ENCODE data around the gene BLOC1S1. TPM values are rescaled to one million over a fixed set of nuclear protein-coding genes. Genes with fewer than 3 reads are reported as not detected.

The BLOC1S1 gene
- total and polyA plus RNA-seq, 4 experiments from 2014 or later, result 75.1 to 87.1 (median 83.7) TPM

- DNase-seq, result no peak
- ChIA-PET POLR2A (ENCODE audit: partially characterized antibody) (no interaction called here), CTCF (ENCODE audit: partially characterized antibody) (interaction anchor here (0.6 kb wide), 1 partner anchor 818 kb away, joined by 3 read pairs; no protein-coding TSS in a partner anchor)
- Mint-ChIP-seq H3K4me3 (no peak overlapping the region), H3K9me3 (no peaks in the 10 kb centered on the region), H3K36me3 (no peaks in the 10 kb centered on the region), H3K27ac (no peak overlapping the region), H3K27me3 (peaks cover 0 to 2% of the 10 kb centered on the region in 2 donors), H3K4me1 (no peaks in the 10 kb centered on the region)
- Histone ChIP-seq H3K36me3 (ENCODE audit: insufficient read depth, low read length) (no peaks in the 10 kb centered on the region), H3K4me3 (ENCODE audit: low read length in 2 of 2) (no peak overlapping the region), H3K9me3 (ENCODE audit: control insufficient read depth in 1 of 2, low read length in 2 of 2) (no peaks in the 10 kb centered on the region), H3K27me3 (ENCODE audit: insufficient read depth, low read length) (no peaks in the 10 kb centered on the region), H3K27ac (ENCODE audit: low read depth, low read length) (no peak overlapping the region), H3K4me1 (ENCODE audit: insufficient read depth, low read length) (no peaks in the 10 kb centered on the region)
- intact Hi-C loops (cut with micrococcal nuclease), result no loop called here
Observed at GRCh38 chr12:55694651-55695050, 21.2 kb upstream of the BLOC1S1 start.

GRCh38 chr12:55695349-55695748 lies 20.5 kb upstream of the BLOC1S1 start:
- Mint-ChIP-seq H3K27ac (no peak overlapping the region), H3K9me3 (no peaks in the 10 kb centered on the region), H3K27me3 (peaks cover 2% of the 10 kb centered on the region in 2 donors), H3K4me3 (no peak overlapping the region), H3K4me1 (no peaks in the 10 kb centered on the region), H3K36me3 (no peaks in the 10 kb centered on the region)
- ChIA-PET CTCF (ENCODE audit: partially characterized antibody) (no interaction called here), POLR2A (ENCODE audit: partially characterized antibody) (no interaction called here)
- H3K9me3 ChIP-seq (ENCODE audit: control insufficient read depth in 1 of 2, low read length in 2 of 2), result no peaks in the 10 kb centered on the region
- H3K27ac ChIP-seq (ENCODE audit: low read depth, low read length), result no peak overlapping the region
- no peaks in the 10 kb centered on the region for H3K4me1 ChIP-seq (ENCODE audit: insufficient read depth, low read length)
- H3K4me3 ChIP-seq (ENCODE audit: low read length in 2 of 2), result no peak overlapping the region
- H3K27me3 ChIP-seq (ENCODE audit: insufficient read depth, low read length), result no peaks in the 10 kb centered on the region
- no peak for DNase-seq
- no peaks in the 10 kb centered on the region for H3K36me3 ChIP-seq (ENCODE audit: insufficient read depth, low read length)
- intact Hi-C loops (cut with micrococcal nuclease), result no loop called here

GRCh38 chr12:55696141-55696540 lies 19.7 kb upstream of the BLOC1S1 start:
- no peak overlapping the region for H3K27ac ChIP-seq (ENCODE audit: low read depth, low read length)
- H3K36me3 ChIP-seq (ENCODE audit: insufficient read depth, low read length), result no peaks in the 10 kb centered on the region
- CTCF ChIA-PET (ENCODE audit: partially characterized antibody), result no interaction called here
- Mint-ChIP-seq H3K27me3 (peaks cover 2% of the 10 kb centered on the region in 2 donors), H3K9me3 (no peaks in the 10 kb centered on the region), H3K36me3 (no peaks in the 10 kb centered on the region), H3K4me3 (no peak overlapping the region), H3K4me1 (no peaks in the 10 kb centered on the region), H3K27ac (no peak overlapping the region)
- POLR2A ChIA-PET (ENCODE audit: partially characterized antibody), result no interaction called here
- no peak overlapping the region for H3K4me3 ChIP-seq (ENCODE audit: low read length in 2 of 2)
- intact Hi-C loops (cut with micrococcal nuclease), result no loop called here
- H3K9me3 ChIP-seq (ENCODE audit: control insufficient read depth in 1 of 2, low read length in 2 of 2), result no peaks in the 10 kb centered on the region
- DNase-seq, result no peak
- H3K4me1 ChIP-seq (ENCODE audit: insufficient read depth, low read length), result no peaks in the 10 kb centered on the region
- H3K27me3 ChIP-seq (ENCODE audit: insufficient read depth, low read length), result no peaks in the 10 kb centered on the region

GRCh38 chr12:55696796-55697462 lies 18.9 kb upstream of the BLOC1S1 start:
- no peak overlapping the region for H3K27ac Mint-ChIP-seq
- no peaks in the 10 kb centered on the region for H3K36me3 Mint-ChIP-seq
- Histone ChIP-seq H3K27ac (ENCODE audit: low read depth, low read length) (no peak overlapping the region), H3K4me3 (ENCODE audit: low read length in 2 of 2) (no peak overlapping the region), H3K9me3 (ENCODE audit: control insufficient read depth in 1 of 2, low read length in 2 of 2) (no peaks in the 10 kb centered on the region), H3K27me3 (ENCODE audit: insufficient read depth, low read length) (no peaks in the 10 kb centered on the region), H3K36me3 (ENCODE audit: insufficient read depth, low read length) (no peaks in the 10 kb centered on the region), H3K4me1 (ENCODE audit: insufficient read depth, low read length) (no peaks in the 10 kb centered on the region)
- no peaks in the 10 kb centered on the region for H3K4me1 Mint-ChIP-seq
- DNase-seq, result no peak
- peaks cover 2% of the 10 kb centered on the region in 2 donors for H3K27me3 Mint-ChIP-seq
- intact Hi-C loops (cut with micrococcal nuclease), result no loop called here
- H3K4me3 Mint-ChIP-seq, result no peak overlapping the region
- POLR2A ChIA-PET (ENCODE audit: partially characterized antibody), result no interaction called here
- H3K9me3 Mint-ChIP-seq, result no peaks in the 10 kb centered on the region
- CTCF ChIA-PET (ENCODE audit: partially characterized antibody), result no interaction called here

GRCh38 chr12:55697686-55698085 lies 18.2 kb upstream of the BLOC1S1 start:
- no peak for DNase-seq
- intact Hi-C loops (cut with micrococcal nuclease), result no loop called here
- Histone ChIP-seq H3K4me1 (ENCODE audit: insufficient read depth, low read length) (no peaks in the 10 kb centered on the region), H3K9me3 (ENCODE audit: control insufficient read depth in 1 of 2, low read length in 2 of 2) (no peaks in the 10 kb centered on the region), H3K27ac (ENCODE audit: low read depth, low read length) (no peak overlapping the region), H3K36me3 (ENCODE audit: insufficient read depth, low read length) (no peaks in the 10 kb centered on the region), H3K27me3 (ENCODE audit: insufficient read depth, low read length) (no peaks in the 10 kb centered on the region), H3K4me3 (ENCODE audit: low read length in 2 of 2) (no peak overlapping the region)
- Mint-ChIP-seq H3K27ac (peak overlapping the region in 1 of 7 donors; percentile 48), H3K36me3 (no peaks in the 10 kb centered on the region), H3K27me3 (peaks cover 2% of the 10 kb centered on the region in 2 donors), H3K4me1 (no peaks in the 10 kb centered on the region), H3K9me3 (no peaks in the 10 kb centered on the region), H3K4me3 (no peak overlapping the region)
- CTCF ChIA-PET (ENCODE audit: partially characterized antibody), result no interaction called here
- POLR2A ChIA-PET (ENCODE audit: partially characterized antibody), result no interaction called here

- H3K27ac Mint-ChIP-seq, result no peak overlapping the region
- no peak for DNase-seq
- H3K9me3 Mint-ChIP-seq, result no peaks in the 10 kb centered on the region
- CTCF ChIA-PET (ENCODE audit: partially characterized antibody), result interaction anchor here (1.0 kb wide), 1 partner anchor 21 kb away, joined by 3 read pairs; no protein-coding TSS in a partner anchor
- Histone ChIP-seq H3K9me3 (ENCODE audit: control insufficient read depth in 1 of 2, low read length in 2 of 2) (no peaks in the 10 kb centered on the region), H3K4me3 (ENCODE audit: low read length in 2 of 2) (no peak overlapping the region), H3K36me3 (ENCODE audit: insufficient read depth, low read length) (no peaks in the 10 kb centered on the region), H3K27me3 (ENCODE audit: insufficient read depth, low read length) (no peaks in the 10 kb centered on the region), H3K27ac (ENCODE audit: low read depth, low read length) (no peak overlapping the region), H3K4me1 (ENCODE audit: insufficient read depth, low read length) (no peaks in the 10 kb centered on the region)
- no peaks in the 10 kb centered on the region for H3K4me1 Mint-ChIP-seq
- no peaks in the 10 kb centered on the region for H3K36me3 Mint-ChIP-seq
- POLR2A ChIA-PET (ENCODE audit: partially characterized antibody), result no interaction called here
- no peak overlapping the region for H3K4me3 Mint-ChIP-seq
- H3K27me3 Mint-ChIP-seq, result peaks cover 2% of the 10 kb centered on the region in 2 donors
- intact Hi-C loops (cut with micrococcal nuclease), result no loop called here
Observed at GRCh38 chr12:55698241-55698955, 17.4 kb upstream of the BLOC1S1 start.

- Mint-ChIP-seq H3K36me3 (no peaks in the 10 kb centered on the region), H3K27ac (no peak overlapping the region), H3K4me1 (no peaks in the 10 kb centered on the region), H3K27me3 (peaks cover 2% of the 10 kb centered on the region in 2 donors), H3K9me3 (no peaks in the 10 kb centered on the region), H3K4me3 (no peak overlapping the region)
- Histone ChIP-seq H3K27me3 (ENCODE audit: insufficient read depth, low read length) (no peaks in the 10 kb centered on the region), H3K27ac (ENCODE audit: low read depth, low read length) (no peak overlapping the region), H3K9me3 (ENCODE audit: control insufficient read depth in 1 of 2, low read length in 2 of 2) (no peaks in the 10 kb centered on the region), H3K4me3 (ENCODE audit: low read length in 2 of 2) (no peak overlapping the region), H3K4me1 (ENCODE audit: insufficient read depth, low read length) (no peaks in the 10 kb centered on the region), H3K36me3 (ENCODE audit: insufficient read depth, low read length) (no peaks in the 10 kb centered on the region)
- intact Hi-C loops (cut with micrococcal nuclease), result no loop called here
- CTCF ChIA-PET (ENCODE audit: partially characterized antibody), result interaction anchor here (1.0 kb wide), 1 partner anchor 21 kb away, joined by 3 read pairs; no protein-coding TSS in a partner anchor
- POLR2A ChIA-PET (ENCODE audit: partially characterized antibody), result no interaction called here
- no peak for DNase-seq
Observed at GRCh38 chr12:55698965-55699364, 16.9 kb upstream of the BLOC1S1 start.
